GM20000 (cell line): ENCODE results near the gene TMIGD3.

Experiments used
- DNase-seq: peaks from one replicate; pipeline ENCODE4 v3.0.0; 2012; ENCODE audit warnings: low spot score
- TF ChIP-seq, protein P1 (sequence below): IDR thresholded peaks from 2 replicates; pipeline ENCODE4 v1.5.1; 2012; ENCODE audit warnings: mild to moderate bottlenecking, control low read depth; ENCODE audit errors: extremely low read depth, missing control alignments

Gene TMIGD3

DNA sequence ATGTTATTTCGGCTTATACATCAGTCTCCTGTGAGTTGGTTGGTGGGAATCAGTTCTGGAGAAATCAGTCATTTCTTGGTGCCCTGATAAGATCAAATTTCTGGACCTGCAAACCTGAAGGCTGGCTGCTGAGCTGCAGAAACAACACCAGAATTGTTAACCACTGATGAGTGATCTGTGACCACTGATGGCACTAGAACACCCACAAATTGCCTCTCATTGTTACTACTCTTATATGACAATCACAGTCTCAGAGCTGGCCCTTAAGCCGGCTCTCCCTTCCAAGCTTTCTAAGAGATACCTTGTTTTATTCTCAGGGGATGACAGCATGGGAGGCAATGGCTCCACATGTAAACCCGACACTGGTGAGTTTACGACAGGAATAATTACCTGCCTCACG, 27.7 kb downstream of the TMIGD3 start:
- no peak for DNase-seq
- TF ChIP-seq, protein P1, sequence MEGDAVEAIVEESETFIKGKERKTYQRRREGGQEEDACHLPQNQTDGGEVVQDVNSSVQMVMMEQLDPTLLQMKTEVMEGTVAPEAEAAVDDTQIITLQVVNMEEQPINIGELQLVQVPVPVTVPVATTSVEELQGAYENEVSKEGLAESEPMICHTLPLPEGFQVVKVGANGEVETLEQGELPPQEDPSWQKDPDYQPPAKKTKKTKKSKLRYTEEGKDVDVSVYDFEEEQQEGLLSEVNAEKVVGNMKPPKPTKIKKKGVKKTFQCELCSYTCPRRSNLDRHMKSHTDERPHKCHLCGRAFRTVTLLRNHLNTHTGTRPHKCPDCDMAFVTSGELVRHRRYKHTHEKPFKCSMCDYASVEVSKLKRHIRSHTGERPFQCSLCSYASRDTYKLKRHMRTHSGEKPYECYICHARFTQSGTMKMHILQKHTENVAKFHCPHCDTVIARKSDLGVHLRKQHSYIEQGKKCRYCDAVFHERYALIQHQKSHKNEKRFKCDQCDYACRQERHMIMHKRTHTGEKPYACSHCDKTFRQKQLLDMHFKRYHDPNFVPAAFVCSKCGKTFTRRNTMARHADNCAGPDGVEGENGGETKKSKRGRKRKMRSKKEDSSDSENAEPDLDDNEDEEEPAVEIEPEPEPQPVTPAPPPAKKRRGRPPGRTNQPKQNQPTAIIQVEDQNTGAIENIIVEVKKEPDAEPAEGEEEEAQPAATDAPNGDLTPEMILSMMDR: no peak

DNA sequence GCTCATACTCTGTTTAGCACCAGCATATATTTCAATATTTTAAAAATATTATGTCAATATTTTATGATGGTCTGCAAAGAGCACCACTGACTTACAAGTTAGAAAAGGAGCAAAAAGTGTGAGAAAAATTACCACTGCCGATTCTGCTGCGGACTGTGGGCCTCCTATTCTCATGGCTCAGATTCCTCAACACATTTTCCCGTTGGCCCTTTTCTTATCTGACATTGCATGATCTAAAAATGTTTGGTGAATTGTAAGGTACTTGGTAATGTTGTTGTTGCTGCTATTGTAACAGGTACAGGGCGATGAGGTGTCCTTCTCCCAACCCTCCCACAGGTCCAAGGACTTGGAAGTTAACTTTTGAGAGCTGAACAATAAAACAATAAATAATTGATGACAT, 28.9 kb downstream of the TMIGD3 start:
- TF ChIP-seq, protein P1: no peak
- no peak for DNase-seq

DNA sequence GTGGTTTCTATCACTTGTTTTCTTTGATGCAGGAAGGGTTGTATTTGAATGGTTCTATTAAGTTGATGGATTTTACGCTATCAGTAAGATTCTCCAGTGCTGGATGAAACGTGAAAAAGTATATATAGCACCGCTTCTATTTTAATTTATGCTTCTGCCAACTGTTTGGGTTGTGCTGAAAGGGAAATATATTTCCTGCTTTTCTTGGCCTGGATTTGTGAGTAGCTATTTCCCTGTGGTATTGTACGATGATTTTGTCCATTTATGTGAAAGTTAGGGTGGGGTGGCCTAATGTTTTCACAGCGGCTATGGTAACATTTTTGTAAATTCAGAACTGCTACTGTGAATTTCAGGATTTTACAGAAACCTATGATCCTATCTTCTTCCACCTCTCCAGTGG, 29.3 kb downstream of the TMIGD3 start:
- TF ChIP-seq, protein P1: no peak
- no peak for DNase-seq

DNA sequence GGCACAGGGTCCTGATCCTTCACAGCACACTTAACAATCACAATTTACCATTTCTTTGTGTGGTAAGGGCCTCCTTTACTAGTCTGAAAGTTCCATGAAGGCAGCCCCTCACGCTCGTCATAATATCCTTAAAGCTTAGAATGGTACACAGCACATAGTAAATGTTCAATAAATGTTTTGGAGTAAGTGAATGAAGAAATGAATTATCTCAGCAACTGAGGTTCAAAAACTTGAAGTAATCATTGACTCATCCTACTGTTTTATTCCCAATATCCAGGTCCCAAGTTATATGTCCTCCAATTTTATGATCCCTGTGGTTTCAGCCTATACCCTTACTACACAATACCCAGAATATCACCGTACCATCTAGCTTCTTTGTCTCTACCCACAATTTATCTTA, 31.9 kb downstream of the TMIGD3 start:
- TF ChIP-seq, protein P1: no peak
- no peak for DNase-seq

DNA sequence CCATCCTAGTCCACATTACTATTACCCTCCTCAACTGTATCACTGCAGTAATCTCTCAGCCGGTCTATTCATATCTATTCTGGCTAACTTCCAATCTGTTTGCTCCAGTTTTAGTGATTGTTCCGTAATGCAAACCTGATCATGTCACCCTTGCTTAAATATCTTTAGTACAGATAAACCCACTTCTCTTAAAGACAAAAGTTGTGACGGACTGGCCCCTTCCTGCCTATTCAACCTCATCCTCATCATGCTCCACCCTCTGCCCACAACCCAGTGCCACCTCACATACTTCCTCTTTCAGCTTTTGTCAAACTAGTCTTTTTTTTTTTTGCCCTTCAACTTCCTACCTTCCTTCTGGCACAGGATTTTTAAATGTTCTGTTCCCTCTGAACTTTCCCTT, 32.4 kb downstream of the TMIGD3 start:
- TF ChIP-seq, protein P1: no peak
- DNase-seq: no peak

- no peak for DNase-seq
- TF ChIP-seq, protein P1: no peak
Measured at GRCh38 chr1:111470596-111470995, 32.8 kb downstream of the TMIGD3 start.

- TF ChIP-seq, protein P1: no peak
- DNase-seq: no peak
Measured at GRCh38 chr1:111469539-111469938, 33.9 kb downstream of the TMIGD3 start.

DNA sequence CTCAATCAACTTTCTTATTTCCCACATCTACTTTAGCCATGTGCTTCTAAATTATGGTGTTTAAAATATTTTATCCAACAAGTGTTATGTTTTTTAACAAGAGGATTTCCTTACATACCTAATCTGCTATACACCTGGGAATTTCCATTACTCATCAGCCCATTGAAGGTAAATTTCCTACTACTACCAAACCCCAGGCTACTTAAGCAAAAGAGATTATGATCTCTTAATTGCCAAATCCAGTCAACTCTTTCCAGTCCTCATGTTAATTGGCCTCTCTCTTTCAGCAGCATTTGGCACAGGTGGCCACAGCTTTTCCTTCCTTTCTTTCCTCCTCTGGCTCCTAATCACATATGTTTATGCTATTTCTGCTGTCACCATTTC, 34.7 kb downstream of the TMIGD3 start:
- TF ChIP-seq, protein P1: no peak
- DNase-seq: no peak
